Measurements from ENCODE around the gene SPRN. TPM values are rescaled to one million over a fixed set of nuclear protein-coding genes. Genes with fewer than 3 reads are reported as not detected.
"Not testable (repeated sequence)": the region's sequence is repeated elsewhere in the genome, so short reads cannot be mapped to it uniquely, and the experiment has no call there.

SPRN gene
- not detected in 2 replicates for total RNA-seq (2014; rRNA removed; shearing (Covaris generic))

DNA sequence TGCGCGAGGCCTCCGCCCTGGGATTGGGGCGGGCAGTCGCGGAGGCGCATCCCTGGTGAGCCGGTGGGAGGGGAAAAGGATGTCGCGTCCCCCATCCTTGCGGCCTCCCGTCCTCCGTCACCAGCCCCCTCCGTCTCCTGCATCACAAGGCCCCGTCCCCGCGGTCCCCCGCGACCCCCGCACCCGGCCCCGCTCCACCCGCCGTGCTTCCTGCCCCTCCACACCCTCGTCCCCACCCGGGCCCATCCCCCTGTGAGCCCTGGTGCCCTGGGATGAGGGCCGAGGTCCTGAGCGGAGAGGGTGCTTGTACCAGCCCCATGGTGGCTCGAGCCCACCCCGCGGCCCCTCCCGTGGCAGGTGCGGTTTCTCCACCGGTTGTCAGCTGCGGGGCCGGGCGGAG lies at the start of gene SPRN:
Gene SPRN, minus strand, starts transcription at position 25 of the 400 bp plus-strand sequence. CDS start 944 bp downstream, outside the sequence.
- not testable (repeated sequence) for H3K4me1 ChIP-seq; H3K36me3 ChIP-seq; H3K9me3 ChIP-seq (replicated peaks); DNase-seq; H3K27ac ChIP-seq; H3K4me3 ChIP-seq; H3K27me3 ChIP-seq

DNA sequence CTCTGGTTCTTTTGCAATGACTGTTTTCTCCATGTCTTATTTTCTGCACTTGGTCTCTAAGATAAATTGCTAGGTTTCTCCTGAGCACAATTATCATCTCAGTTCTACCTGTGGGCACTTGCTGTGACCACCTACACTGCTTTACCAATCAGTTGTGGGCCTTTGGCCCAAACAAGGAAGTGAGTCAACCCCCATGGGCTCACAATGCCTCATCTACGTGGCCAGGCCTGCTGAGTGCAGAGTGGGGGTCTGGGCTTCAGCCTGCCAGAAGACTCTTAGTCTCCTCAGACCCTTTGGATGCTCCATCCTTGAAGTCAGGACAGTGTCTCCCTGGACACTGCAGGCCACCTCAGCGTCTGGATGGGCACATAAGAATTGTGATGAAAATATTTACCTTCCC lies 49.6 kb upstream of the SPRN start:
- H3K4me1 ChIP-seq: no peaks in the 10 kb centered on the region
- H3K36me3 ChIP-seq: no peaks in the 10 kb centered on the region
- H3K27me3 ChIP-seq: no peaks in the 10 kb centered on the region
- H3K9me3 ChIP-seq (replicated peaks): no peaks in the 10 kb centered on the region
- H3K27ac ChIP-seq: no peak overlapping the region
- no peak overlapping the region for H3K4me3 ChIP-seq
- no peak for DNase-seq

- Histone ChIP-seq H3K4me1 (no peaks in the 10 kb centered on the region), H3K36me3 (no peaks in the 10 kb centered on the region)
Measured at GRCh38 chr10:133473270-133473669, 48.8 kb upstream of the SPRN start.

DNA sequence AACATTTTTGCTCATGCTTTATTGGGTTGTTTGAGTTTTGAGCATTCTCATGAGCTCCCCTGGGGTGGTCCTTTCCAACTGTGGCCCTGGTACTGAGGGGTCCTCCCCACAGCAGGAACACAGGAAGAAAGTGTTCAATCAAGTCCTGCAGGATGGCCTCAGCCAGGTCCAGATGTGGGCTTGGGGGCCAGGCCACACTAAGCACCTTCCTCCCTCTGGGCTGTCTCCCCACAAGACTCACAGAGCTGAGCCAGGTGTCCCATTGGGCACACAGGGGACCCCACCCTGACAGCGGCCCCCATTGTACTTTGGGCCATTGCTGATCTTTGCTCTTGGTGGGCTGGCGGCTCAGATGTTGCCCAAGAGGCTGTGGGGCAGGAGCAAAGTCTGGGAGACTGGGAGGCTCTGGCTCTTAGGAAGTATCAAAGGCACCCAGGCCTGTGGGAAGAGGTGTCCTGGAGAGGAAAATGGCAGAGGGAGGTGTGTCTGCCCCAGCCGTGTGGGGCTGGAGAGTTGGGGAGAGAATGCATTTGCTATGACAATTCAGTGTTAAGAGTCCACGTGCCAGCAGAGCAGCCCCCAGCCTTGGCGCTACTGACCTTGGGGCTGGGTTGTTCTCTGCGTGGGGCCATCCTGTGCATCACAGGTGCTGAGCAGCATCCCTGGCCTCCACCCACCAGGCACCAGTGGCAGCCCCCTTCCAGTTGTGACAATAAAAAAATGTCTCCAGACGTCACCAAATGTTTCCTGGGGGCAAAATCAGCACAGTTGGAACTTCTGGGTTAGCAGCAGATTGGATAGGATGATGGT lies 47.1 kb upstream of the SPRN start:
- no peak for DNase-seq
- H3K4me1 ChIP-seq: no peaks in the 10 kb centered on the region
- H3K27me3 ChIP-seq: no peaks in the 10 kb centered on the region
- H3K27ac ChIP-seq: no peak overlapping the region
- no peaks in the 10 kb centered on the region for H3K36me3 ChIP-seq
- no peaks in the 10 kb centered on the region for H3K9me3 ChIP-seq (replicated peaks)
- H3K4me3 ChIP-seq: no peak overlapping the region

More at GRCh38 chr10:133473270-133473669, 48.8 kb upstream of the SPRN start:
- Histone ChIP-seq H3K4me3 (no peak overlapping the region), H3K27ac (no peak overlapping the region), H3K9me3 (replicated peaks) (no peaks in the 10 kb centered on the region), H3K27me3 (no peaks in the 10 kb centered on the region)
- DNase-seq: no peak

- H3K36me3 ChIP-seq; H3K9me3 ChIP-seq (replicated peaks); H3K4me1 ChIP-seq; H3K27ac ChIP-seq; H3K4me3 ChIP-seq; H3K27me3 ChIP-seq; DNase-seq: not testable (repeated sequence)
Measured at GRCh38 chr10:133469205-133469604, 44.8 kb upstream of the SPRN start.

DNA sequence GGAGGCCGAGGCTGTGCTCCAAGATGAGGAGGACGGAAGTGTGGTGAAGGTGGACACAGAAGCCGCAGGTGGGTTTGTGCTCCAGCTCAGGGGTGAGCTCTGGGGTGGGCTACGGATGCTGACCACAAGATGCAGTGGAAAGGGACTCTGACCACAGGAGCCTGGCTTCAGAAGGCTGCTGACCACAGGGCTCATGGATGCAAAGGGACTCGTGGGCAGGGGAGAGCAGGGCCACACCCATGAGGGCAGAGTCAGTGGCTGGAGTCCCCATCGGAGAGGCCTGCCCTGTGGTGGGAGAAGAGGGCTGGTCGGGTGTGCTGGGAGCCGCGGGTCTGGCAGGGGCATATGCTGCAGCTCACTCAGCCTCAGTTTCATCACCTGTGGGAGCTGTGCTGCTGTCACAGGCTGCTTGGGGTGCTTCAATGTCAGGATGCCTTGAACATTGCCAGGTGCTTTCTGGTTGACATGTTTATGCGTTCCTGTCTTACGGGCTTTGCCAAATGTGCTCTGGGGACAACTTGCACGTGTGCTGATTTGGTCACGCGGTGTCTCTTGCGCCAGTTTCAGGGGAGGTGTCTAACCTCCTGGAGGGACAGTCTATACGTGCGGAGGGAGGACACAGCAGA lies 43.0 kb upstream of the SPRN start:
- Histone ChIP-seq H3K4me3 (no peak overlapping the region), H3K36me3 (no peaks in the 10 kb centered on the region), H3K4me1 (no peaks in the 10 kb centered on the region), H3K27ac (no peak overlapping the region), H3K9me3 (replicated peaks) (no peaks in the 10 kb centered on the region), H3K27me3 (no peaks in the 10 kb centered on the region)
- no peak for DNase-seq

DNA sequence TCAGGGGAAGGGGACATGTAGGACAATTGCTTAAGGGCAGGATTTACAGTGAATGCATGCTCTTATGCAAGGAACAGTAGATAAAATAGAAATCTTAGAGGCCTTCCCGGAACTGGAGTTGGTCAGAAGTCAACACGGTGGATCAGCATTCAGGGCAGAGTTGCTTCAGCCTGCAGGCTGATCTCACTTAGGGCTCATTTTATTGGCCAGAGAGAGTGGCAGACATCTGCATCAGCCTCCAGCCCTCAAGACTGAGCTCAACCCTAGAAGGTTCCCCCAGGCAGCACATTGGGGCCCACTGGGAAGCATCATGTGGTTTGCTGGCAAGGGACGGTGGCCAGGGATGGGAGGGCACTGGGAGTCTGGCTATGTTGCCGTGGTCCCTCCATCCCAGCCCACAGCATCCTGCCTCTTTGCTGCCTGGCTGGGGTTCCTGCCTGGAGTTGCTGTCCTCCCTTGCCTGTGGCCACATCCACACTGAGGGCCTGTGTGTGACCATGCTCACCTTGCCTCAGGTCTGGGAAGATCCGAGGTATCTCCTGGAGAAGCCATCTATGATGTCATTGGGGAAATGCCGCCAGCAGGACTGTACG lies 42.4 kb upstream of the SPRN start:
- Histone ChIP-seq H3K27ac (no peak overlapping the region), H3K4me3 (no peak overlapping the region), H3K27me3 (no peaks in the 10 kb centered on the region), H3K9me3 (replicated peaks) (no peaks in the 10 kb centered on the region), H3K4me1 (no peaks in the 10 kb centered on the region), H3K36me3 (no peaks in the 10 kb centered on the region)
- no peak for DNase-seq

DNA sequence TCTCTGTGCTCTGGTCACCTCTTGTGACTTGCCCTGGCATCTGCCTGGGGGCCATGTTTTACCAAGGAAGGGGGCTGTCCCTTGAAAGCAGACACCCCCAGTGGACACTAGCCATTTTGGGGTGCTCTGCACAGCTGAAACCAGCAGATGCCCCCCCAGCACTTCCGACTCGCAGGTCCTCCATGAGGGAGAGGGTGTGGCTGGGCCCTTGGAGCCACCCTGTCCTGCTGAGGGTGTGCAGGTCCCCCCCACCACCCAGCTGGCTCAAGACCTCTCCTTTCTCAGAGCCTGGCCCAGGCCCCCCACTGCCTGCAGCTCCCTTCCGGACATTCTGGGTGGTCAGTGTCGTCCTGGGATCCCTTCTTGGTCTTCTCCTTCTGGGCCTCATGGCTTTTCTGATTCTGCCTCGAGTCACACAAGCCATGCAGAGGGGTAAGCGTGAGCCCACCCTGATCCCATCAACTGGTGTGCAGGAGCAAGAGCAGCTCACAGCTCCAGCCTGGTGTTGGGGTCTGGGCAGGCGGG lies 41.6 kb upstream of the SPRN start:
- DNase-seq: no peak
- no peak overlapping the region for H3K27ac ChIP-seq
- no peaks in the 10 kb centered on the region for H3K4me1 ChIP-seq
- H3K9me3 ChIP-seq (replicated peaks): no peaks in the 10 kb centered on the region
- H3K27me3 ChIP-seq: no peaks in the 10 kb centered on the region
- no peak overlapping the region for H3K4me3 ChIP-seq
- H3K36me3 ChIP-seq: no peaks in the 10 kb centered on the region

GRCh38 chr10:133465191-133465949 lies 40.9 kb upstream of the SPRN start:
- no peak overlapping the region for H3K4me3 ChIP-seq
- no peaks in the 10 kb centered on the region for H3K36me3 ChIP-seq
- no peak overlapping the region for H3K27ac ChIP-seq
- no peaks in the 10 kb centered on the region for H3K27me3 ChIP-seq
- no peak for DNase-seq
- no peaks in the 10 kb centered on the region for H3K9me3 ChIP-seq (replicated peaks)
- H3K4me1 ChIP-seq: no peaks in the 10 kb centered on the region

- Histone ChIP-seq H3K36me3 (no peaks in the 10 kb centered on the region), H3K4me3 (no peak overlapping the region), H3K27me3 (no peaks in the 10 kb centered on the region), H3K9me3 (replicated peaks) (no peaks in the 10 kb centered on the region), H3K27ac (no peak overlapping the region), H3K4me1 (no peaks in the 10 kb centered on the region)
- DNase-seq: no peak
Measured at GRCh38 chr10:133464582-133465031, 40.2 kb upstream of the SPRN start.

- no peaks in the 10 kb centered on the region for H3K4me1 ChIP-seq
- H3K4me3 ChIP-seq: no peak overlapping the region
- no peaks in the 10 kb centered on the region for H3K9me3 ChIP-seq (replicated peaks)
- H3K36me3 ChIP-seq: no peaks in the 10 kb centered on the region
- no peak overlapping the region for H3K27ac ChIP-seq
- H3K27me3 ChIP-seq: no peaks in the 10 kb centered on the region
- DNase-seq: no peak
Measured at GRCh38 chr10:133462512-133463305, 38.3 kb upstream of the SPRN start.

- H3K27me3 ChIP-seq: no peaks in the 10 kb centered on the region
- no peaks in the 10 kb centered on the region for H3K36me3 ChIP-seq
- no peak overlapping the region for H3K4me3 ChIP-seq
- H3K27ac ChIP-seq: no peak overlapping the region
- no peak for DNase-seq
- no peaks in the 10 kb centered on the region for H3K4me1 ChIP-seq
- H3K9me3 ChIP-seq (replicated peaks): no peaks in the 10 kb centered on the region
Measured at GRCh38 chr10:133461841-133462240, 37.4 kb upstream of the SPRN start.

DNA sequence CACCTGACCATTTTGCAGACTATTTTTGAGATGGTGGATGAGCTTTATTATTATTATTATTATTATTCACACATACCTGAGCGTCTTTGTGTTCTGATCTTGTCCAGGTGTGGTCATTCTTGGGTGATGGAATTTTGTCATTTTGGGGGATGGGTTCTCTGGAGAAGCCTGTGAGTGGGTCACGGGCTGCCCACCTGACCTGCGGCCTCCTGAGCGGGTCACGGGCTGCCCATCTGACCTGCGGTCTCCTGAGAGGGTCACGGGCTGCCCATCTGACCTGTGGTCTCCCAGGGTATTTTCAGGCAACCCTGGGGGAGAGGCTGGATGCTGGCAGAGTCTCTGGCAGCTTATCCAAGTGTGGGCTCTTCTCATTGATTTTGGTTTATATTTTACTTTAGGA lies 36.6 kb upstream of the SPRN start:
- Histone ChIP-seq H3K9me3 (replicated peaks) (no peaks in the 10 kb centered on the region), H3K4me1 (no peaks in the 10 kb centered on the region), H3K27ac (no peak overlapping the region), H3K27me3 (no peaks in the 10 kb centered on the region), H3K36me3 (no peaks in the 10 kb centered on the region), H3K4me3 (no peak overlapping the region)
- DNase-seq: no peak

DNA sequence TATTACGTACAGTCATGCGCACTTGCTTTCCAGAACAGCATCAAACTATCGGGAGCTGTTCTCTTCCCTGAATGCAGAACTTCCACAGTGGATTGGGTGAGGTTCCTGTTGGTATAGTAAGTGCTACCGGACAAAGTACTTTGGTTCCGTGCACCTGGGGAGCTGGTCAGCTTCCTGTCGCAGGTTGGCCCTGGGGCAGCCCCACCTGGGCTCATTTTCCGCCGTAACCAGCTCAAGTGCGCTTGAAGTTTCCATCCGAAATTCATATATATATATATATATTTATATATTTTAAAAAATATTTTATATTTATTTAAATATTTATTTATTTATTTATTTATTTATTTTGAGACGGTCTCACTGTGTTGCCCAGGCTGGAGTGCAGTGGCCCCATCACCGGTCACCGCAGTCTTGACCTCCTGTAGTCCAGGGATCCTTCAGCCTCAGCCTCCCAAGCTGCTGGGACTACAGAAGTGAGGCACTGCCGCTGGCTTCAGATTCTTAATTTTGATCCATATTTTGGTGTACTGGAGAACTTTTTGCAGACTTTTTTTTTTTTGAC lies 35.9 kb upstream of the SPRN start:
- H3K4me3 ChIP-seq: no peak overlapping the region
- no peak for DNase-seq
- H3K27ac ChIP-seq: no peak overlapping the region
- no peaks in the 10 kb centered on the region for H3K36me3 ChIP-seq
- H3K9me3 ChIP-seq (replicated peaks): no peaks in the 10 kb centered on the region
- H3K27me3 ChIP-seq: no peaks in the 10 kb centered on the region
- no peaks in the 10 kb centered on the region for H3K4me1 ChIP-seq

Data from SJCRH30 (cell line).